ENCODE results near the gene AGFG2.

DNA sequence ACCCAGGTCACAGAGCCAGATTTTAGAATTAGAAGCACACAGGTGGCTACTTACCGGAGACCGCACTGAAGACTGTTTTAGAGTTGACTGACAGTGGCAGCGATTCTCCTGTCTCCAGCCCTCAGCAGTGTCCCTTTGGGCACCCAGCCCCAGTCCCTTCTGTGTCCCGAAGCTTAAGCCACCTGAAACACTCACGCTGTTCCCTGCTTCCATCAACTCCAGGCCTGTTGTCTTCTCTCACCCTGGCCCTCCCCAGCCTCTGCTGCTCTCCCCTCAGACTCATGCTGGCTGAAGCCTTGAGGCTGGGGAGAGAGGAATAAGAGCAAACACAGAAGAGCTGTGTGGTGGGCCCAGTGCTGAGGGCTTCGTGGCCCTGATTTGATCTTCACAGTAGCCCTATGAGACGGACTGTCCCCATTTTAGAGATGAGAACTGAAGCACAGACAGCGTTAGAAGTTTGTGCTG is 24.1 kb downstream of the AGFG2 start:
- TF ChIP-seq, protein P1, sequence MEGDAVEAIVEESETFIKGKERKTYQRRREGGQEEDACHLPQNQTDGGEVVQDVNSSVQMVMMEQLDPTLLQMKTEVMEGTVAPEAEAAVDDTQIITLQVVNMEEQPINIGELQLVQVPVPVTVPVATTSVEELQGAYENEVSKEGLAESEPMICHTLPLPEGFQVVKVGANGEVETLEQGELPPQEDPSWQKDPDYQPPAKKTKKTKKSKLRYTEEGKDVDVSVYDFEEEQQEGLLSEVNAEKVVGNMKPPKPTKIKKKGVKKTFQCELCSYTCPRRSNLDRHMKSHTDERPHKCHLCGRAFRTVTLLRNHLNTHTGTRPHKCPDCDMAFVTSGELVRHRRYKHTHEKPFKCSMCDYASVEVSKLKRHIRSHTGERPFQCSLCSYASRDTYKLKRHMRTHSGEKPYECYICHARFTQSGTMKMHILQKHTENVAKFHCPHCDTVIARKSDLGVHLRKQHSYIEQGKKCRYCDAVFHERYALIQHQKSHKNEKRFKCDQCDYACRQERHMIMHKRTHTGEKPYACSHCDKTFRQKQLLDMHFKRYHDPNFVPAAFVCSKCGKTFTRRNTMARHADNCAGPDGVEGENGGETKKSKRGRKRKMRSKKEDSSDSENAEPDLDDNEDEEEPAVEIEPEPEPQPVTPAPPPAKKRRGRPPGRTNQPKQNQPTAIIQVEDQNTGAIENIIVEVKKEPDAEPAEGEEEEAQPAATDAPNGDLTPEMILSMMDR (IDR thresholded peaks at IDR 0.05): no peak
- TF ChIP-seq EZH2 (IDR thresholded peaks at IDR 0.05): no peak
- TF ChIP-seq EZH2phosphoT487 (IDR thresholded peaks at IDR 0.05): no peak

Data from neural progenitor cell (in vitro differentiated cells).